ENCODE measurements around the gene DPYSL4.

DPYSL4 gene

DNA sequence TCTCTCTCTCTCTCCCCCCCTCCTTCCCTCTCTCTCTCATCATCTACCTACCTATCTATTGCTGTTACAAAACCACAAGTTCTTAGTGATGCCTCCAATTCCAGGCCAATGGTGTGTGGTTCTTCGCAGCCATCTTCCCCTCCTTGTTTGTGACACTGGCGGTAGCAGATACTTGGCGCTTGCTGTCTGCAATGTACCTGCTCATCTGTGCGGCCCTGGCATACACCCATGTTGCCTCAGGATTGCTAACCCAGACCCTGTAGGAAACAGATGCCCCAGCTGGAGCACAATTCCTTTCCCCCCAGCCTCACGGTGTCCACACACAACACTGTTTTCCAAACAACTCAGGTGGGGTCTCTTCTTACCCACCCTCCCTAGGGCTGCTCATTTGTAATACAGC is 13.6 kb upstream of the DPYSL4 start:
- TF ChIP-seq TAF1 (IDR thresholded peaks at IDR 0.05; ENCODE audit: borderline replicate concordance, insufficient read depth, low read length) (no peak), SIN3A (IDR thresholded peaks at IDR 0.05; ENCODE audit: borderline replicate concordance, insufficient read depth, low read length) (no peak), POLR2AphosphoS5 (IDR thresholded peaks at IDR 0.05; ENCODE audit: low read depth, low read length) (no peak), FOXP2 (optimal IDR thresholded peaks at IDR 0.05; ENCODE audit: borderline replicate concordance, extremely low read depth, extremely low read length, insufficient read depth) (no peak)
- TF ChIP-seq, protein P1, sequence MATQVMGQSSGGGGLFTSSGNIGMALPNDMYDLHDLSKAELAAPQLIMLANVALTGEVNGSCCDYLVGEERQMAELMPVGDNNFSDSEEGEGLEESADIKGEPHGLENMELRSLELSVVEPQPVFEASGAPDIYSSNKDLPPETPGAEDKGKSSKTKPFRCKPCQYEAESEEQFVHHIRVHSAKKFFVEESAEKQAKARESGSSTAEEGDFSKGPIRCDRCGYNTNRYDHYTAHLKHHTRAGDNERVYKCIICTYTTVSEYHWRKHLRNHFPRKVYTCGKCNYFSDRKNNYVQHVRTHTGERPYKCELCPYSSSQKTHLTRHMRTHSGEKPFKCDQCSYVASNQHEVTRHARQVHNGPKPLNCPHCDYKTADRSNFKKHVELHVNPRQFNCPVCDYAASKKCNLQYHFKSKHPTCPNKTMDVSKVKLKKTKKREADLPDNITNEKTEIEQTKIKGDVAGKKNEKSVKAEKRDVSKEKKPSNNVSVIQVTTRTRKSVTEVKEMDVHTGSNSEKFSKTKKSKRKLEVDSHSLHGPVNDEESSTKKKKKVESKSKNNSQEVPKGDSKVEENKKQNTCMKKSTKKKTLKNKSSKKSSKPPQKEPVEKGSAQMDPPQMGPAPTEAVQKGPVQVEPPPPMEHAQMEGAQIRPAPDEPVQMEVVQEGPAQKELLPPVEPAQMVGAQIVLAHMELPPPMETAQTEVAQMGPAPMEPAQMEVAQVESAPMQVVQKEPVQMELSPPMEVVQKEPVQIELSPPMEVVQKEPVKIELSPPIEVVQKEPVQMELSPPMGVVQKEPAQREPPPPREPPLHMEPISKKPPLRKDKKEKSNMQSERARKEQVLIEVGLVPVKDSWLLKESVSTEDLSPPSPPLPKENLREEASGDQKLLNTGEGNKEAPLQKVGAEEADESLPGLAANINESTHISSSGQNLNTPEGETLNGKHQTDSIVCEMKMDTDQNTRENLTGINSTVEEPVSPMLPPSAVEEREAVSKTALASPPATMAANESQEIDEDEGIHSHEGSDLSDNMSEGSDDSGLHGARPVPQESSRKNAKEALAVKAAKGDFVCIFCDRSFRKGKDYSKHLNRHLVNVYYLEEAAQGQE (IDR thresholded peaks at IDR 0.05; ENCODE audit: insufficient read depth in 1 of 2, low read depth in 2 of 2, low read length in 2 of 2), result no peak

DNA sequence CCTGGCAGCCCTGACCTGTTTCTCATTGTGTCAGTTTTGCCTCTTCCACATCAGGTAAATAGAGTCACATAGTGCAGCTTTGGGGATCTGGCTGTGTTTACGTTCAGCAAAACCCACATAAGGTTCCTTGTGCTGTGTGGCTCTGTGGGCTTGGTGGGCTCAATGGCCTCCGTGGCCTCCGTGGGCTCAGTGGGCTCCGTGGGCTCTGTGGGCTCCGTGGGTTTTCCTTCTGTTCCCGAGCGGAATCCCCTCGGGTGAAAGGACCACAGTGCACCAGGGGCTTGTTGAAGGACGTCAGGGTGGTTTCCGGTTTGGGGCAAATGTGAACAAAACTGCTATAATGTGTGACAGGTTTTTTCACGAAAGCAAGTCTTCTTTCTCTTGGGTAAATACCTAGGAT is 12.5 kb upstream of the DPYSL4 start:
- TF ChIP-seq FOXP2 (optimal IDR thresholded peaks at IDR 0.05; ENCODE audit: borderline replicate concordance, extremely low read depth, extremely low read length, insufficient read depth), result no peak

DNA sequence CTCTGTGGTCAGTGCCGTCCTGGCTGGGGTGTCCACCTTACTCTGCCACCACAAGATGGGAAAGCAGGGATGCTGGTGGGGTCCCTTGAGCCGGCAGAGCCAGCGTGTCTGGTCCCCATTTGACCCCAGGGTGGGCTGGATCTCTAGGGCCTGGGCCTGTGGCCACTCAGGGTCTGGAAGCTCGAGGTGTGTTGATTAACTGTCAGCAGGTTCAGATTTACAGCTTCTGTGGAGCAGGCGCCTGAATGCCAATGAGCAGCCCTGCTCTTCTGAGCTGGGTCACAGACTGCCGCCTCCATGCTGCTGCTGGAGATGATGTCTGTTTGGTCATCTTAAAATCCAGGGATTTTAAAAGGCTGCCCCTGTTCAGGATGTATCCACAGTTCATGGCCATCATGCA is 11.3 kb upstream of the DPYSL4 start:
- TF ChIP-seq POLR2AphosphoS5 (IDR thresholded peaks at IDR 0.05; ENCODE audit: low read depth, low read length), result no peak
- TF ChIP-seq, protein P1 (IDR thresholded peaks at IDR 0.05; ENCODE audit: insufficient read depth in 1 of 2, low read depth in 2 of 2, low read length in 2 of 2), result no peak
- no peak for TF ChIP-seq SIN3A (IDR thresholded peaks at IDR 0.05; ENCODE audit: borderline replicate concordance, insufficient read depth, low read length)
- no peak for TF ChIP-seq FOXP2 (optimal IDR thresholded peaks at IDR 0.05; ENCODE audit: borderline replicate concordance, extremely low read depth, extremely low read length, insufficient read depth)
- TF ChIP-seq TAF1 (IDR thresholded peaks at IDR 0.05; ENCODE audit: borderline replicate concordance, insufficient read depth, low read length), result no peak

DNA sequence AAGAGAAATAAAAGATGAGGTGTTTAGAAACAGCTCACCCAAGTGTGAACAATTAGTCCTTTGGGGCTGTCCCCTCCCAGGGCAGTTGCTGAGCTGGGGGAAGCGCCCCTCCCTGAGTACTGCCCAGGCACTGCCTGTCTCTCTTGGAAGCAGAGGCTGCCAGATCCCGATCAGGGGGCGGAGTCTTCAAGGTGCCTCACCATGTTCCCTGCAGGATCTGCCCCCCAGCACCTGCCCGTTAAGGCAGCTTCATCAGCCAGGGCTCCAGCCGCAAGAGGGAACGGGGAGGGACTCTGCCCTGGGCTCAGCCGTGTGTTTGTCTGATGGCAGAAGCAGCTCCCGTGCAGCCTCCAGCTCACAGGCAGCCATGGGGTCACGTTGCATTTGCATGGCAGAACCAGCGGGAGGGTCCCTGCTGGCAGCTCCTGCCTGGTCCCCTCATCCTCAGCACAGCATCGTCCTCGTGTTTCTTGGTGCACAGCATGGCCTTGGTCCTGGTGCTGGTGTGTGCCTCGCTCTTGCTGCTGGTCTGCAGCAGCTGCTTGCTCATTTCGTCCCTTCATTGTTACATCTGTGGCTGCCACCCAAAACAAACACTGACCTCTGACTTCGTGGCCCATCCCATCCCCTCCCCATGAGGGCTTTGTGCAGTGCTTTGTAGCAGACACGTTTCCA is 10.7 kb upstream of the DPYSL4 start:
- TF ChIP-seq POLR2AphosphoS5 (IDR thresholded peaks at IDR 0.05; ENCODE audit: low read depth, low read length), result no peak
- TF ChIP-seq SIN3A (IDR thresholded peaks at IDR 0.05; ENCODE audit: borderline replicate concordance, insufficient read depth, low read length), result peak; percentile 34; the same call in 1 of the 2 replicates

GRCh38 chr10:132176623-132177500 is 9.9 kb upstream of the DPYSL4 start:
- TF ChIP-seq POLR2AphosphoS5 (IDR thresholded peaks at IDR 0.05; ENCODE audit: low read depth, low read length) (no peak), FOXP2 (optimal IDR thresholded peaks at IDR 0.05; ENCODE audit: borderline replicate concordance, extremely low read depth, extremely low read length, insufficient read depth) (no peak), TAF1 (IDR thresholded peaks at IDR 0.05; ENCODE audit: borderline replicate concordance, insufficient read depth, low read length) (no peak), SIN3A (IDR thresholded peaks at IDR 0.05; ENCODE audit: borderline replicate concordance, insufficient read depth, low read length) (no peak)
- TF ChIP-seq, protein P1 (IDR thresholded peaks at IDR 0.05; ENCODE audit: insufficient read depth in 1 of 2, low read depth in 2 of 2, low read length in 2 of 2), result no peak

DNA sequence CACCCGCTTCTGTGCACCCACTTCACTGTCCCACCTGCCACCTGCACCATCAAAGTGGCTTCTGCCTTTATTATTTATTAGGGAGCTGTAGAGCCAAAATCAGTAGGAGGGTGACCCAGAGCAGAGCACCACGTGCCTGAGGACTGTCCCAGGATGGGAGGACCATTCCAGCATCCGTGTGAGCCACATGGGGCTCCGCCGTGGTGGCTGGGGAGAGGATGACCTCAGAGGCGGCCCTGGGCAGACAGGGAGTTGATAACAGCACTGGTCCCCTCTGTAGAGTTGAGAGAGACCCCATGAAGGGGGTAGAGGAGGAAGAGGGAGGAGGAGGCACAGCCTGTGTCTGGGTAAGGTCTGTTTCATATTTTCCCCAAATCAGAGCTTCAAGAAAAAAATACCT is 8.7 kb upstream of the DPYSL4 start:
- TF ChIP-seq SIN3A (IDR thresholded peaks at IDR 0.05; ENCODE audit: borderline replicate concordance, insufficient read depth, low read length) (no peak), TAF1 (IDR thresholded peaks at IDR 0.05; ENCODE audit: borderline replicate concordance, insufficient read depth, low read length) (no peak), FOXP2 (optimal IDR thresholded peaks at IDR 0.05; ENCODE audit: borderline replicate concordance, extremely low read depth, extremely low read length, insufficient read depth) (no peak), POLR2AphosphoS5 (IDR thresholded peaks at IDR 0.05; ENCODE audit: low read depth, low read length) (no peak)
- TF ChIP-seq, protein P1 (IDR thresholded peaks at IDR 0.05; ENCODE audit: insufficient read depth in 1 of 2, low read depth in 2 of 2, low read length in 2 of 2), result no peak

Data from PFSK-1 (cell line).